HG03025 (cell line): ENCODE results near the gene RNF214.
"Not testable (repeated sequence)": the region's sequence is repeated elsewhere in the genome, so short reads cannot be mapped to it uniquely, and the experiment has no call there.

Experiments
- ATAC-seq: cut with Tn5 transposase; IDR thresholded peaks from one replicate; pipeline ENCODE4 v1.9.1; 2021; ENCODE audit warnings: mild to moderate bottlenecking, moderate library complexity; ENCODE audit not compliant: unreplicated experiment, low FRiP score

Gene RNF214

DNA sequence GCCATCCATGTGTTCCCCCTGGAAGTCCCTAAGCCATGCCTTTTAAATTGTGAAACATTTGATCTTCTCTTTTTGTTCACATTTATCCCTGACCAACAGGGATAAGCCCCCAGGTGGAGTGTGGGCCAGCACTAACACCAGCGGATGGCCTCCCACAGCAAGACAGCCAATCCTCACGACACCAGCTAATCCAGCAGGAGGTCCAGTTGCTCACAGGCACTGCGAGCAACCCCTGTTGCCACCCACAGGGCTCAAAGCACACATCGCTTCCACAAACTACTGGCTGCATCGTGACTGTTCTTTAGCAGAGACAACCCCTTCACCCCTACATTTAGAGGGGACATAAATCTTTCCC is 2.6 kb upstream of the RNF214 start:
- ATAC-seq = no peak

DNA sequence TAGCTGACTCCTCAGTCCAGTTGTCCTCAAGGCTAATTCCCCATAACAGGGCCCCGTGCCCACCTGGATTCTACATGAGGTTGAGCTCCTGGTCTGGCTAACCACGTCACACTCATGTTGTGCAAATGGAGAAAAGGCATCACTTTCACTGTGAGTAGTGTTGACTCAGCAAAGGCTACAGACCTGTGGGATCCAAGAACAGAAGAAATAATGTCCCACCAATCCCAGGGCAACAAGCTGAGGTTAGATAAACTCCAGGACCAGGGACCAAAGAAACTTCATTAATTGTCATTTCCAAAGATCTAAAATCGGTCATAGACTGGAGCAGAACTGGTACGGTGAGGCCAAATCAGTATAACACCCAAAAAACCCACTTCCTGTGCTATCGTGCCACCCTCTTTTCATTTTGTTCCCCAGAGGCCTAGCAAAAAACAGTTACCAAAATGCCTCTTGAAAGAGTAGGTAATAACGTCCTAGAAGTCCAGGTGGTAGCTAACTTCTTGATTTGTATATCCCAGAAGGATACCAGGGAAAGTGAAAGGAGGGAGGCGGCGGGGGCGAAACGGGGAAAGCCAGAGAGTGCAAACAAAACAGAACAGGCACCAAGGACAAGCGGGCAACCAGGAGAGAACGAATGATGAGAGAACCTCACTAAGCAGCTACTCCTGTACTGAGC is 2.0 kb upstream of the RNF214 start:
- no peak for ATAC-seq

DNA sequence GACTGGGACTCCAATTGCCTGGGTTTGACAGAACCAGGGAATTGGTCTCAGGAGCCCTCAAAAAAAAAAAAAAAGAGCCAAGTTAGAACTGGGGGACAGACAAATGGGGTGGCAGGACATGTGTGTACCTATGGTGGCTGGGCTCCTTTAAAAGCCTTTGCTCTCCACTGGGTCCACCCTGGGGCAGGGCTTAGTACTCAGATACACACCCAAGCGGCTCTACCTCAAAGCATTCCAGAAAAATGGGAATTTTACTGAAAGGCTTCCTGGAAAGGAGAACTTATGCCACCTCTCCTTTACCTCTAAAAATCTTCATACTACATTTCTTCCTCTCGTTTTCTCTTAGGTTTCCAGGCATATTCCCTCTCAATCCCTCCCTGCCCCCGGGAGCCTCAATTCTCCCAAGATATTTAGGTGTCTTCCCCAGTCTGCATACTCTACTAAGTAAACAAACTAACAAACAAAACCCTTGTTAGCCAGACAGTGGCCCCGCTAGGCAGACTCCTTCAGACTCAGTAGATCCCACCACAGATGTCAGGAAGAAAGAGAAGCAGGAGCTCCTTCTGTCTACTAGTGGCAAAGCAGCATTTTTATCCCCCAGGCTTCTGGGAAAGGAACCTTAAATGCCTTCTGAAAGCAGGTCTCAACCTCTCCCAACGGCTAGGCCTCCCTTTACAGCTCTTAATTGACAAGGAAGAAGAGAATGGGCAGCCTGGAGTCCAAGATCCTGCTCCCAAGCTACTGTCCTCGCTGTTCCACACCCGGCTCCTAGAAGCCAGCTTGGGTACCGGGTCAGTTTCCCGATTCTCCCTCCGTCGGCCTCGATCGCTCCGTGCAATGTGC is 1.3 kb upstream of the RNF214 start:
- no peak for ATAC-seq

DNA sequence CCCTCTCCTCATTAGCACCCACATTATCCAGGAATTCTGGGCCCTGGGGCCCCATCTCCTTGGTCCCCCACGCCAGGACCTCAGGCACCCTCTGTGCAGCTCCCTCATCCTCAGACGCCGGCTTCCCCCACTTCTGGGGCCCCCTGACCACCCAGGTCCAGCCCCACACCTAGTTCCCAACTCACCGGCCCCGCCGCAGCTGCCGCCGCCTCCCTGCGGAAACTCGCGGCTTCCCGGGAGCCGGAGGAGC is 704 bp upstream of the RNF214 start, which contains the start of gene PCSK7:
PCSK7 (minus strand) TSS at position 232 of the 250 bp plus-strand sequence. CDS start 2,229 bp downstream, outside the sequence.
- no peak for ATAC-seq

DNA sequence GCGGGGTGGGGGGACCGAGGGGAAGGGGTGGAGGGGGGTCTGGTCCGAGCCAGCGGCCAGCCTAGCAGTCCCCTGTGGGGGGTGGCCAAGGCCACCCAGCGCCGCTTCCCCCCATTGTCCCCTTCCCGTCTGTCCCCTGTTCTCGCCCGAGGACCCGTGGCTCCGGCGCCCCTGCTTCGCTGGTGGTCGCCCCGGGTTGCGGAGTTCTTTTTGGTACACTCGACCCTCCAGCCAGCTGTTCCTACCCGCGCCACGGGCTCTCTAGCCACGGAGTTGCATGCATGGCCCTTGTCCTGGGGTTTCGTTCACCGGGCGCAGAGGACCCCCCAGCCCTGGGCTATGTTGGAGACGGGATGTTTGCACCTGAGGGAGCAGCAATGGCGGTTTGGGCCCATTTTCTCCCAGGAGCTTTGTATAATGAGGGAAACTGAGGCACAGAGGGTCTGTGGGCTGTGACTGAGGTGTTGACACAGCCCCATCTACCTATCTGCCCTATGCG is 489 bp downstream of the RNF214 start:
- no peak for ATAC-seq

DNA sequence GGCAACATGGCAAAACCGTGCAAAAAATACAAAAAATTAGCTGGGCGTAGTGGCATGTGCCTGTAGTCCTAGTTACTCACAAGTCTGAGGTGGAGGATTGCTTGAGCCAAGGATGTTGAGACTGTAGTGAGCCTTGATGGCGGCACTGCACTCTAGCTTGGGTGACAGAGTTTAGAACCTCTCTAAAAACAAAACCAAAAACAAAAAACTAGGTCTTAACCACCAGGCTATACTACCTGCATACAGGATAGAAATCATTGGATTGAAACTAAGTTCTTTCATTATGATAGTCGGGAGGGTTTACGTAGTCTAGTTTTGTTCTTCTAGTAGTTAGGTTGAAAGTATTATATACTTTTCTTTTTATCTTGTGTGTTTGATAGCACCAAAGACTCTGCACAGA is 5.8 kb downstream of the RNF214 start:
- no peak for ATAC-seq

DNA sequence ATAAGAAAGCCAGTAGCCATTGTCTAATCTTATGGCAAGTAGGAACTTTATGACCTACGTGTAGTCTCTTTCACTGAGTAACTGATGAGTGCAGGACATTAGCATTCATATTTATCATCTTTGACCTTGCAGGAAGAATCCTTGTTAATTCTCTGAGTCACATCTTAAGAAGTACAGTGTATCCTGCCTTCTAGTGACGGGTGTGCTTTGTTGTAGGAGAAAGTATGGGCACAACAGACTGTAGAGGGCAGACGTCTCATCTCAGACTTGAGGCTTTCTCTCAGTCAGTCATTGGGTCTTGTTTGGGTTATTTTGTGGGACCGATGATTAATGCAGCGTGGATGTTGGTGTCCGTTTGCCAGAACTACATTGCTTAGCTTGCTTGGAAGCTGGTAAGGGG is 6.8 kb downstream of the RNF214 start:
- no peak for ATAC-seq

DNA sequence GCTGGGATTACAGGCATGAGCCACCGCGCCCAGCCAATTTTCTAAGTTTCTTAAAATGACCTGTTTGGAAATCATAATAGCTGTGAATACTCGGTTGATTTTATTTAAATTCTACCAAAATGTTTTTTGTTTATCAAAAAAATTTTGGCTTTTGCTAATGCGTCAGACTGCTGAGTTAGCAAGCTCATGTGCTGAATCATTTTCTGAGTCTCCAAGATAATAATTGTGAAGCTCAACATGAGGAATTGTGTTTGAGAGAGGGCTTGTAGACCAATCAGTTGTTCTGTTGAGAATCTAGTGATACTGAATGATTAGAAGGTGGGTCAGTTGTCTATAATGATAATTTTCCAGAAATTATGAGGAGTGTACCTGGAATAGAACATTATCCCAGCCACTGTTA is 15.9 kb downstream of the RNF214 start:
- no peak for ATAC-seq

DNA sequence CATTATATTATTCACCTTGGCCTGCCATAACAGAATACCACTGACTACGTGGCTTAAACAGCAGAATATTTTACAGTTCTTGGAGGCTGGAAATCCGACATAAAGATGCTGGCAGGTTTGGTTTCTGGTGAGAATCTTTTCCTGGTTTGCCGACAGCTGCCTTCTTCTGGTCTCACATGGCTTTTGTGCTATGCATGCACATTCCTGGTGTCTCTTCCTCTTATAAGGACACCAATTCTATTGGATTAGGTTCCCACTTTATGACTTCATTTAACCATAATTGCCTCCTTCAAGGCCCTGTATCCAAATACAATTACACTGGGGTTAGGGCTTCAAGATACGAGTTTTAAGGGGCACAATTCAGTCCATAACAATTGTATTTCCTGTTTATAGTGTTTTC is 17.1 kb downstream of the RNF214 start:
- no peak for ATAC-seq

DNA sequence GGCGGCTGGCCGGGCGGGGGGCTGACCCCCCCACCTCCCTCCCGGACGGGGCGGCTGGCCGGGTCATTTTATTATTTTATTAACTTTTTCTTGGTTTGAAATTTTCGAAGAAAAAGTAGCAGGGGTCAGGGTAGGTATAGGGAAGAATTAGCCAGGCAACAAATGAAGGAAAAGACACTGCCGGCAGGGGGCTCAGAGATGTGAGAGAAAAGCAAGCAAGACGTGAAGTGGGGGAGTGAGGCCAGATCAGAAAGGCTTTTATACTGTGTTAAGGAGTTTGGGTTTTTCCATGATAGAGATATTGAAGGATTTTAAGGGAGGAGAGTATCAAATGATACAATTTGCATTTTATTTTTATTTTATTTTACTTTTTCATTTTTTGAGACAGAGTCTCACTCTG is 19.0 kb downstream of the RNF214 start:
- ATAC-seq = no peak

DNA sequence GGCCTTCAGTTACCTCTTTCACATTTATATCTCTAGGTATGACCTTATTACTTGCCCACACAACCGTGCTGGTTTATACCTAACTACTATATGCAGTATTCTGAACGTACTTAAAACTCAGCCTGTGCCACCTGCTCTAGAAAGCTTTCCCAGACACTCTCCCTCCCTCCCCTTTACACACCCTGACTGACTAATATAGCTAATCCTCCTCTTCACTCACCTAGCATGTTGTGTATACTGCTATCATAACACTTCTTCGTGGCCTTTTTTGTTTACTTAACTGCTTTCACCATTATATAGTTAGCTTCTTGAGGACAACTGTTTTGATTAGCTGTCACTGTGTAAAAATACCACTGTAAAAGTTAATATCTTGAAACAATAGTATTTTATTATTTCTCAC is 23.5 kb downstream of the RNF214 start:
- no peak for ATAC-seq

DNA sequence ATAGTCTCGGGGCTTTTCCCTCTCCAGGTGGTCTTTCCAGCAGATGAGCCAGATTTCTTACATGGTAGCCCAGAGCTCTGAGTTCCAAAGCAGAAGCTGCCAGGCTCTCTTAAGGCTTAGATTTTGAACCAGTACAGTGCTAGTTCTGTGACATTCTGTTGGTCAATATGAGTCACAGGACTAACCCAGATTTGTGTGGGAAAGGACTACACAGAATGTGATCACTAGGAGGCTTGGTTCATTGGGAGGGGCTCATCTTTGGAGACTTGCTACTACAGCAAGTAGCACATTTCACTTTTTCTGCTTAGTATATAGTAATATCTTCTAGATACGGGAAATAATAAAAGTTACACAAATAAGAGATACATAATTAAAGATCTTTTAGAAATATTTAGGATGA is 24.1 kb downstream of the RNF214 start:
- ATAC-seq = no peak

DNA sequence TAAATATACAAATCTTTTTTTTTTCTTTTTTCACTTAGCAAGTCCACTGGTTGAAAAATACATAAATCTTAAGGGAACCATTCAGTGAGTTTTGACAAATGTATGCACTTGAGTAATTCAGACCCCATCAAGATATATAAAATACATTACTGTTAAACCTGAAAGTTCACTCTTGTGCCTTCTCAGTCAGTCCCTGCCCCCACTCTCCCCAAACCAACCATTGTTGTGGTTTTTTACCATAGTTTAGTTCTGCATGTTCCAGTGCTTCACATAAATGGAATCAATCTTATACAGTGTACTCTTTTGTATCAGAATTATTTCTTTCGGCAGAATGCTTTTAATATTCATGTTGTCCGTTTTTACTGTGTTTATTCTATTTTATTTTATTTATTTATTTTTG is 26.1 kb downstream of the RNF214 start:
- no peak for ATAC-seq

DNA sequence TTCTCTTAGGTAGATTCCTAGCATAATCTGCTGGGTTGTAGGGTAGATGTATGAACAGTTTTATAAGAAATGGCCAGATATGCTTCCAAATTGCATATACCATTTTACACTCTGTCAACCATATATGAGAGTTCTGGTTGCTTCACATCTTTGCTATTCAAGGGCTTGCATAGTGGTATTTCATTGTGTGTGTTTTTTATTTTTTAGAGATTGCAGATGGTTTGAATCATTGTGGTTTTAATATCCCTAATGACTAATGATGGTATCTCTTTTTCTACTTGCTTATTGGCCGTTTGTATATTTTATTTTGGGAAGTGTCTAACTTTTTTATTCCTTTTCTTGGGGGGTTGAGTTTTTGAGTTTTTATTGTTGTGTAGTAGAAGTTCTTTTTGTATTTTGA is 26.9 kb downstream of the RNF214 start:
- no peak for ATAC-seq

DNA sequence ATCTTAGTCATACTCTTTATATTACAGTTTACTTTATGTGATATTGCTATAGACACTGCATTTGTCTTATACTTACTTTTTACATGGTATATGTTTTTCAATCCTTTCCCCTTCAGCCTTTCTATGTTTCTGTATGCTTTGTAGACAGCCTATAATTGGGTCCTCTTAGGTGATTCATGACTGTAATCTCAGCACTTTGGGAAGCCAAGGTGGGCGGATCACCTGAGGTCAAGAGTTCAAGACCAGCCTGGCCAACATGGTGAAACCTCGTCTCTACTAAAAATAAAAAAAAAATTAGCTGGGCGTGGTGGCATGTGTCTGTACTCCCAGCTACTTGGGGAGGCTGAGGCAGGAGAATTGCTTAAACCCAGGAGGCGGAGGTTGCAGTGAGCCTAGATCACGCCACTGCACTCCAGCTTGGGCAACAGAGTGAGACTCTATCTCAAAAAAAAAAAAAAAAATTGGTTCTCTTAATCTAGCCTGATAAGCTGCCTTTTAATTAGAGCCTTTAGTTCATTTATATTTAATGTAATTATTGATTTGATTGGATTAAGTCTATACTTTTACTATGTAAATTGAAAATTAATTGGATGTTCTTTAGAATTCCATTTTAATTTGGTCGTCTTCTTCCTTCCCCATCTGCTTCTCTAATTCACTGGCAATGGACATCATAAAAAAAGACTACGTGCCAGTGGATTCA is 32.3 kb downstream of the RNF214 start:
- ATAC-seq = not testable (repeated sequence)

DNA sequence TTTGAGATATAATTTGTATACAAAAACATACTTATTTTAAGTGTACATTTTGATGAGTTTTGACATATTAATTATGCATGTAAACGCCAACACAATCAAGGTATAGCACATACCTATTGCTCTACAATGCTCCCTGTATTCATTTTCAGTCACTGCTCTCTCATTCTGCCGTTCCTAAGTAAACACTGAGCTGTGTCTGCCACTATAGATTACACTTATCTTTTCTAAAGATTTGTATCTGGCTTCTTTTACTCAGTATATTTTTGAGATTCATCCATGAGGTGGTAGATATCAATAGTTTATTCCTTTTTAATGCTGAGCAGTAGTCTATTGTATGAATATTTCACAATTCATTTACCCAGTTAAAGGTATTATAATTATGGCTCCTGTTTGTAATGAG is 33.3 kb downstream of the RNF214 start:
- no peak for ATAC-seq

DNA sequence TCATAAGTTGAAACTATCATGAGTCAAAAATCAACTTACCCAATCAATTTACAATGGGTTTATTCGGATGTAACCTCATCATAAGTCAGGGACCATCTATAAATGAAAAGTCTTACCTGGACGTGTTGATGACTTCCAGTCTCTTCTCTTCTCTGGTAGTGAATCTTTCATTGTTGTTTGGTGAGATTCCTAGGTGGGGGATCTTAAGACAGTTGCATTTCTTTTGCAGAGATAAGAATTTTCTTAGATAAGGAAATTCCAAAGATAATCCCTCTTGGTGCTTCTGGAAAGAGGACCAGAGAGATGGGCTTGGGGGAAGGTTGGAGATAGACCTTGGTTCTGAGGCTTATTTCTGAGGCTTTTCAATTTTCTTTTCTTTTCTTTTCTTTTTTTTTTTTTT is 37.4 kb downstream of the RNF214 start:
- ATAC-seq = no peak

DNA sequence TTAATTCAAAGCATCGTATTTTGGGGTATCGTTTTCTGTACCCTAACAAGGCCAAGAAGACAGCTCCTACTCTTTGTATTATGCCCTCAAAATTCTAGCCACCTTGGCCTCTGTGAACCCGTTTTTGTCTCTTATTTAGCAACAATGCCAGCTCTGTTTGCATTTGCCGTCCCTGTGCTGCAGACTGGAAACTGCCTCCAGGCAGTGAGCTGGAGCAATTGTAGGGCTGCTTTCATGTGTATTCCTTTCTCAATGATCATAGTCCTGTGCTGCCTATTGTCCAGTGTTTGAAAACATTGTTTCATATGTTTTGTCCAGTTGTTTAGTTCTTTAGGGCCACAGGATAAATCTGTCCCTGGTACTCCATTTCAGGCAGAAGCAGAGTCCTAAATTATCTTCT is 38.7 kb downstream of the RNF214 start:
- no peak for ATAC-seq

DNA sequence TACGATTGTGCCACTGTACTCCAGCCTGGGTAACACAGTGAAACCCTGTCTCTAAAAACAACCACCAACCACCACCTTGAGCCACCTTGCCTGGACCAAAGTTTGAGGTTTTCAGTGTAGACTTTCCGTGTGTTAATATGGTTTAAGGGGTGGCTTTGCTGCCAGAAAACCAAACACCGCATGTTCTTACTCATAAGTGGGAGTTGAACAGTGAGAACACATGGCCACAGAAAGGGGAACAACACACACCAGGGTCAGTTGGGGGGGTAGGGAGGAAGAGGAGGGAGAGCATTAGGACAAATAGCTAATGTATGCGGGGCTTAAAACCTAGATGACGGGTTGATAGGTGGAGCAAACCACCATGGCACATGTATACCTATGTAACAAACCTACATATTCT is 39.7 kb downstream of the RNF214 start:
- not testable (repeated sequence) for ATAC-seq

DNA sequence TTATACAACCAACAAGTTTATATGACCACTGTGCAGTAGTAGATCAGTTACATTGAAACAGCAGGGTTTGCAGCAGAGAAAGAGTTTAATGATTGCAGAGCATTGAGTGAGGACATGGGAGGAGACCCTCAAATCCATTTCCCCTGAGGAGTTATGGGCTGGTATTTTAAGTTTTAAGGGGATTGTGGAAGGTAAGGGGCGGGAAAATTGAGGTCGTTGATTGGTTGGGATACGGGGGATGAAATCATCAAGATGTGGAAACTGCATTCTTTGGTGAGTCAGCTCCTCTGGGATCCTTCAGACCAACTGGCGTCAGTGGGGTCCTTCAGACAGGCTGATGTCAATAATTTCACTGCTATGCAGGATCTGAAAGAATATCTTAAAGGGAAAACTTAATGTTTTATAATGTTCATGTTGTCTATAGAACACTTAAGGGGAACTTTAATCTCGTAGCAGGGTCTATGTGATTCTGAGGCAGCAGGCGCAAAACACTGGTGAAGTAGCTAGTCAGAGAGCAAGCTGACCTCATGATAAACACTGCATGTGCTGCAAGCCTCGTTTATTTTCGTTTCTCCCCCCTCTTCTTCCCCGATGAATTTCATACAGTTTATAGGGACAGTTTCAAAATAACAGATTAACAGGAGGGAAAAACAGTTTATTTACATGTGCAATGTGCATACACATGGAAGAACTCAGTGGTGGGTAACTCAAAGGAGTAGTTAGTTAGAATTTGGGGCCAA is 41.2 kb downstream of the RNF214 start:
- no peak for ATAC-seq

DNA sequence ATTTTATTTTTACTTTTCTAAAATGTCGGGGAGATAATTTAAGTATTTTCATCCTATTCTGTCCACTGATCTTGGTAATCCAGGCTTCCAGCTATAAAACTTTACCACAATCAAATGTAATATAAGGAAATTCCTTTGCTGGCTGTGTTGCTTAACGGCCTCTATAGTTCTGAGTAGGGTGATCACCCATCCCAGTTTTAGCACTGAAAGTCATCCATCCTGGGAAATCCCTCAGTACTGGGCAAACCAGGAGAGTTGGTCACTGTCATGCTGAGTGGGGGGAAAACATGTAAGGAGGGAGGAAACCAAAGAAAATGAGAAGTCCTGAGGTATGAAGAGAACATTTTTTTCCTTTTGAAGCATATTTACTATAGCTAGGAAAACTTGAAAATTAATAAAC is 45.9 kb downstream of the RNF214 start:
- no peak for ATAC-seq
